ENCODE data around the gene BRIP1. TPM values are rescaled to one million over a fixed set of nuclear protein-coding genes. Genes with fewer than 3 reads are reported as not detected.

Gene BRIP1
- total and polyA plus RNA-seq, 9 of the 15 experiments (the other 6 are each of a cell fraction or from before 2014, with no cell fraction given) = 2.4 to 17.5 (median 11.2) TPM

DNA sequence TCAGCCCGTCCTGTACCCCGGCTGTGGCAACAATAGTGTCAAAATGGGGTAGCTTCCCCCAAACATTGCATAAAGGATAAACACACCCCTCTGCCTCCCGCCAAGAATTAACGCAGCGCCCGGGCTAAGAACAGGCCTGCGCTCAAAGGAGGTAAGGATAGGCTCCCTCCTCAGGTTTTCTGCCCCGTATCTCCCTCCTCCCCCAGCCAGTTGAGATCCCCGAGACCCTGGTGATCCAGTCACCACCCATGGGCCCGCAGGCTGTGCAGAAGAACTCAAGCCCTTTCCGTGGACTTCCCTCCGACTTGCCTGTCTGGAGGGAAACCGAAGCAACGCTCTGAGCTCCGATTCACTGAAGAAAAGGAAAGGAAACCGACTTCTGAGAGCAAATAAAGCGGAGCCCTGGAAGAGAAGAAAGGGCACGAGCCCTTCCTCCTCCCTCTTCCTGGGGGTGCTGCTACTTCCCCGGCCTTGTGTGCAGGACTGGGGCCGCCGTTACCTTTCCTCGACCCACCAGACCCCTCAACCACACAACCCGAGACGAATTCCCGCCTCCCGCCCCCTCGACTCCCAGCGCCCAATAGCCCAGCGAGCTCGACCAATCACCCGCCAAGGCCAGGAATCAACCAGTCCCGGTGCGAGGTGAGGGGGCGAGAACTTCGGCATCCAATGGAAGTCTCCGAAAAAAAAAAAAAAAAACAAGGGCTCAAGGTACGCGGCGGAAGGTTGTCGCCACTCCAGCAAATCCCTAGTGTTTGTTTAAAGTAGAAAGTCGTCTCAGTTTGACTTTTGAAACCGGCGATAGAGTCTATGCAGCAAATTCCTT is at the start of gene BRIP1 (continued):
- TF ChIP-seq, protein P1, sequence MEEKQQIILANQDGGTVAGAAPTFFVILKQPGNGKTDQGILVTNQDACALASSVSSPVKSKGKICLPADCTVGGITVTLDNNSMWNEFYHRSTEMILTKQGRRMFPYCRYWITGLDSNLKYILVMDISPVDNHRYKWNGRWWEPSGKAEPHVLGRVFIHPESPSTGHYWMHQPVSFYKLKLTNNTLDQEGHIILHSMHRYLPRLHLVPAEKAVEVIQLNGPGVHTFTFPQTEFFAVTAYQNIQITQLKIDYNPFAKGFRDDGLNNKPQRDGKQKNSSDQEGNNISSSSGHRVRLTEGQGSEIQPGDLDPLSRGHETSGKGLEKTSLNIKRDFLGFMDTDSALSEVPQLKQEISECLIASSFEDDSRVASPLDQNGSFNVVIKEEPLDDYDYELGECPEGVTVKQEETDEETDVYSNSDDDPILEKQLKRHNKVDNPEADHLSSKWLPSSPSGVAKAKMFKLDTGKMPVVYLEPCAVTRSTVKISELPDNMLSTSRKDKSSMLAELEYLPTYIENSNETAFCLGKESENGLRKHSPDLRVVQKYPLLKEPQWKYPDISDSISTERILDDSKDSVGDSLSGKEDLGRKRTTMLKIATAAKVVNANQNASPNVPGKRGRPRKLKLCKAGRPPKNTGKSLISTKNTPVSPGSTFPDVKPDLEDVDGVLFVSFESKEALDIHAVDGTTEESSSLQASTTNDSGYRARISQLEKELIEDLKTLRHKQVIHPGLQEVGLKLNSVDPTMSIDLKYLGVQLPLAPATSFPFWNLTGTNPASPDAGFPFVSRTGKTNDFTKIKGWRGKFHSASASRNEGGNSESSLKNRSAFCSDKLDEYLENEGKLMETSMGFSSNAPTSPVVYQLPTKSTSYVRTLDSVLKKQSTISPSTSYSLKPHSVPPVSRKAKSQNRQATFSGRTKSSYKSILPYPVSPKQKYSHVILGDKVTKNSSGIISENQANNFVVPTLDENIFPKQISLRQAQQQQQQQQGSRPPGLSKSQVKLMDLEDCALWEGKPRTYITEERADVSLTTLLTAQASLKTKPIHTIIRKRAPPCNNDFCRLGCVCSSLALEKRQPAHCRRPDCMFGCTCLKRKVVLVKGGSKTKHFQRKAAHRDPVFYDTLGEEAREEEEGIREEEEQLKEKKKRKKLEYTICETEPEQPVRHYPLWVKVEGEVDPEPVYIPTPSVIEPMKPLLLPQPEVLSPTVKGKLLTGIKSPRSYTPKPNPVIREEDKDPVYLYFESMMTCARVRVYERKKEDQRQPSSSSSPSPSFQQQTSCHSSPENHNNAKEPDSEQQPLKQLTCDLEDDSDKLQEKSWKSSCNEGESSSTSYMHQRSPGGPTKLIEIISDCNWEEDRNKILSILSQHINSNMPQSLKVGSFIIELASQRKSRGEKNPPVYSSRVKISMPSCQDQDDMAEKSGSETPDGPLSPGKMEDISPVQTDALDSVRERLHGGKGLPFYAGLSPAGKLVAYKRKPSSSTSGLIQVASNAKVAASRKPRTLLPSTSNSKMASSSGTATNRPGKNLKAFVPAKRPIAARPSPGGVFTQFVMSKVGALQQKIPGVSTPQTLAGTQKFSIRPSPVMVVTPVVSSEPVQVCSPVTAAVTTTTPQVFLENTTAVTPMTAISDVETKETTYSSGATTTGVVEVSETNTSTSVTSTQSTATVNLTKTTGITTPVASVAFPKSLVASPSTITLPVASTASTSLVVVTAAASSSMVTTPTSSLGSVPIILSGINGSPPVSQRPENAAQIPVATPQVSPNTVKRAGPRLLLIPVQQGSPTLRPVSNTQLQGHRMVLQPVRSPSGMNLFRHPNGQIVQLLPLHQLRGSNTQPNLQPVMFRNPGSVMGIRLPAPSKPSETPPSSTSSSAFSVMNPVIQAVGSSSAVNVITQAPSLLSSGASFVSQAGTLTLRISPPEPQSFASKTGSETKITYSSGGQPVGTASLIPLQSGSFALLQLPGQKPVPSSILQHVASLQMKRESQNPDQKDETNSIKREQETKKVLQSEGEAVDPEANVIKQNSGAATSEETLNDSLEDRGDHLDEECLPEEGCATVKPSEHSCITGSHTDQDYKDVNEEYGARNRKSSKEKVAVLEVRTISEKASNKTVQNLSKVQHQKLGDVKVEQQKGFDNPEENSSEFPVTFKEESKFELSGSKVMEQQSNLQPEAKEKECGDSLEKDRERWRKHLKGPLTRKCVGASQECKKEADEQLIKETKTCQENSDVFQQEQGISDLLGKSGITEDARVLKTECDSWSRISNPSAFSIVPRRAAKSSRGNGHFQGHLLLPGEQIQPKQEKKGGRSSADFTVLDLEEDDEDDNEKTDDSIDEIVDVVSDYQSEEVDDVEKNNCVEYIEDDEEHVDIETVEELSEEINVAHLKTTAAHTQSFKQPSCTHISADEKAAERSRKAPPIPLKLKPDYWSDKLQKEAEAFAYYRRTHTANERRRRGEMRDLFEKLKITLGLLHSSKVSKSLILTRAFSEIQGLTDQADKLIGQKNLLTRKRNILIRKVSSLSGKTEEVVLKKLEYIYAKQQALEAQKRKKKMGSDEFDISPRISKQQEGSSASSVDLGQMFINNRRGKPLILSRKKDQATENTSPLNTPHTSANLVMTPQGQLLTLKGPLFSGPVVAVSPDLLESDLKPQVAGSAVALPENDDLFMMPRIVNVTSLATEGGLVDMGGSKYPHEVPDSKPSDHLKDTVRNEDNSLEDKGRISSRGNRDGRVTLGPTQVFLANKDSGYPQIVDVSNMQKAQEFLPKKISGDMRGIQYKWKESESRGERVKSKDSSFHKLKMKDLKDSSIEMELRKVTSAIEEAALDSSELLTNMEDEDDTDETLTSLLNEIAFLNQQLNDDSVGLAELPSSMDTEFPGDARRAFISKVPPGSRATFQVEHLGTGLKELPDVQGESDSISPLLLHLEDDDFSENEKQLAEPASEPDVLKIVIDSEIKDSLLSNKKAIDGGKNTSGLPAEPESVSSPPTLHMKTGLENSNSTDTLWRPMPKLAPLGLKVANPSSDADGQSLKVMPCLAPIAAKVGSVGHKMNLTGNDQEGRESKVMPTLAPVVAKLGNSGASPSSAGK (IDR thresholded peaks at IDR 0.05) = peak; percentile 61
- TF ChIP-seq, protein P2, sequence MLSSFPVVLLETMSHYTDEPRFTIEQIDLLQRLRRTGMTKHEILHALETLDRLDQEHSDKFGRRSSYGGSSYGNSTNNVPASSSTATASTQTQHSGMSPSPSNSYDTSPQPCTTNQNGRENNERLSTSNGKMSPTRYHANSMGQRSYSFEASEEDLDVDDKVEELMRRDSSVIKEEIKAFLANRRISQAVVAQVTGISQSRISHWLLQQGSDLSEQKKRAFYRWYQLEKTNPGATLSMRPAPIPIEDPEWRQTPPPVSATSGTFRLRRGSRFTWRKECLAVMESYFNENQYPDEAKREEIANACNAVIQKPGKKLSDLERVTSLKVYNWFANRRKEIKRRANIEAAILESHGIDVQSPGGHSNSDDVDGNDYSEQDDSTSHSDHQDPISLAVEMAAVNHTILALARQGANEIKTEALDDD (IDR thresholded peaks at IDR 0.05) = peak; percentile 49; the same call in 1 of the 2 replicates
- TF ChIP-seq RBM39 (optimal IDR thresholded peaks at IDR 0.05; ENCODE audit: low read depth, low read length) (peak; percentile 57), POLR2G (IDR thresholded peaks at IDR 0.05; ENCODE audit: low read depth, low read length) (peak; percentile 93), ATF7 (IDR thresholded peaks at IDR 0.05) (peak; percentile 47; the same call in 1 of the 2 replicates), ZC3H4 (CRISPR knock-in tag; IDR thresholded peaks at IDR 0.05; ENCODE audit: borderline replicate concordance) (no peak)
- TF ChIP-seq, protein P3, sequence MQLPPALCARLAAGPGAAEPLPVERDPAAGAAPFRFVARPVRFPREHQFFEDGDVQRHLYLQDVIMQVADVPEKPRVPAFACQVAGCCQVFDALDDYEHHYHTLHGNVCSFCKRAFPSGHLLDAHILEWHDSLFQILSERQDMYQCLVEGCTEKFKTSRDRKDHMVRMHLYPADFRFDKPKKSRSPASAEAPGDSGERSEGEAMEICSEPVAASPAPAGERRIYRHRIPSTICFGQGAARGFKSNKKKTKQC (CRISPR knock-in tag; IDR thresholded peaks at IDR 0.05) = 0 out of 2 replicates have a peak, but pooled peaks have one; percentile 35
- TF ChIP-seq, protein P4, sequence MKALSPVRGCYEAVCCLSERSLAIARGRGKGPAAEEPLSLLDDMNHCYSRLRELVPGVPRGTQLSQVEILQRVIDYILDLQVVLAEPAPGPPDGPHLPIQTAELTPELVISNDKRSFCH (CRISPR knock-in tag; IDR thresholded peaks at IDR 0.05) = no peak
- TF ChIP-seq, protein P4 (tag; IDR thresholded peaks at IDR 0.05) = no peak; the same call in 1 of the 2 replicates
- TF ChIP-seq, protein P5, sequence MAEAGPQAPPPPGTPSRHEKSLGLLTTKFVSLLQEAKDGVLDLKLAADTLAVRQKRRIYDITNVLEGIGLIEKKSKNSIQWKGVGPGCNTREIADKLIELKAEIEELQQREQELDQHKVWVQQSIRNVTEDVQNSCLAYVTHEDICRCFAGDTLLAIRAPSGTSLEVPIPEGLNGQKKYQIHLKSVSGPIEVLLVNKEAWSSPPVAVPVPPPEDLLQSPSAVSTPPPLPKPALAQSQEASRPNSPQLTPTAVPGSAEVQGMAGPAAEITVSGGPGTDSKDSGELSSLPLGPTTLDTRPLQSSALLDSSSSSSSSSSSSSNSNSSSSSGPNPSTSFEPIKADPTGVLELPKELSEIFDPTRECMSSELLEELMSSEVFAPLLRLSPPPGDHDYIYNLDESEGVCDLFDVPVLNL (CRISPR knock-in tag; IDR thresholded peaks at IDR 0.05; ENCODE audit: low read depth) = peak; percentile 36; the same call in 1 of the 2 replicates
